Heart left ventricle (tissue), 13 donors: ENCODE results near the gene PRMT3.

Experiments
- POLR2A ChIP-seq, 2 donors: fragments of 450-650 bp; IDR thresholded peaks; one replicate each; pipeline ENCODE4 v1.6.1; 2017; ENCODE audit warnings: antibody characterized with exemption in 2 of 2, mild to moderate bottlenecking in 2 of 2, moderate library complexity in 2 of 2
- TF ChIP-seq, protein P1 (sequence below), 12 donors: fragments of 200-600 bp; sonication (generic) in 4 of 12; IDR thresholded peaks; one replicate each; pipeline versions ENCODE4 v1.5.0 to v1.8.0; 2018 to 2022; ENCODE audit warnings: antibody characterized with exemption in 12 of 12, mild to moderate bottlenecking in 5 of 12
- donor health status: ischemic (EF 13 %, LVEDD 7.1; RV severe dilation, severe dysfunction).
- donor health status: DM: no; HTN: yes; CAD: no.
- donor health status: DM: no; HTN: no; CAD: no.
- donor health status: ischemic (EF 25% LVEDD 6.9; RV normal size, moderate dysfunction).
- donor health status: ischemic (EF 25% LVEDD 5.7; RV mildly dilated, moderate dysfunction).
- donor health status: ischemic (EF 35%, LVEDD 5.7; RV mildly dilated, moderate dysfunction).
- donor health status: nonischemic (EF 11% LVEDD 7.7; RV severe dilation, severe dysfunction).
- donor health status: DM: yes; HTN: yes; CAD: no.
- donor health status: PGD.
- donor health status: ischemic (EF 29% LVEDD 5.4; RV normal size, mild dysfunction).
- donor health status: nonischemic (EF 23%, LVEDD 6.1; RV moderate dilation, normal function).

DNA sequence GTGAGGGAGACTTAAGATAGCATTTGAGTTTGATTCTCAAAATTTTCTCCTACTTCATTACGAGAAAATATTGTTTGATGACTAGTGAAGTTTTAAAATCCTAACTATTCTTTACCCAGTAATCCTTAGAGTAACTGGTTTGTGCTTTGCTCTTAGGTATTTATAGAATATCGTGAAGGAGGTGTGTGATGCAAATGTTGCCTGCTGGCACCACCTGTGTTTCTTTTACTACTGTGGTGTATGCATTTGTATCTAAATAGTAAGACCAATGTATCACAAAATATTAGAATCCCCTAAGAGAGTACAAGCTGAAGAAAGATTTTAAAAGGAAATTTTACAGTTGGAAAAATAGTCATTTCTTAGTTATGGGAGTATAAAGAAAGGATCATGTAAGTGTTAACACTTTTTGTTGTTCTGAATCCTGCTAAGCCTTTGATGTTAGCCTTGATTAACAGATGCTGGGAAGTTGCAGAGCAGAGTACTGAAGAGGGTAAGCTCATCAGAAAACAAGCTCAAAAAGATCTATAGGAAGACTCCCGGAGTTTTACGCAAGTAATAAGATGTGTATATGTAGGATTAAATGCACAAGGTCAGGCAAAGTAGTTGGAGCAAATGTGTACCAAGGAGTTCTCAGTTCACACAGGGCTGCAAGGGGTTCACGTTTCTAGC is 109.7 kb downstream of the PRMT3 start:
- TF ChIP-seq, protein P1, sequence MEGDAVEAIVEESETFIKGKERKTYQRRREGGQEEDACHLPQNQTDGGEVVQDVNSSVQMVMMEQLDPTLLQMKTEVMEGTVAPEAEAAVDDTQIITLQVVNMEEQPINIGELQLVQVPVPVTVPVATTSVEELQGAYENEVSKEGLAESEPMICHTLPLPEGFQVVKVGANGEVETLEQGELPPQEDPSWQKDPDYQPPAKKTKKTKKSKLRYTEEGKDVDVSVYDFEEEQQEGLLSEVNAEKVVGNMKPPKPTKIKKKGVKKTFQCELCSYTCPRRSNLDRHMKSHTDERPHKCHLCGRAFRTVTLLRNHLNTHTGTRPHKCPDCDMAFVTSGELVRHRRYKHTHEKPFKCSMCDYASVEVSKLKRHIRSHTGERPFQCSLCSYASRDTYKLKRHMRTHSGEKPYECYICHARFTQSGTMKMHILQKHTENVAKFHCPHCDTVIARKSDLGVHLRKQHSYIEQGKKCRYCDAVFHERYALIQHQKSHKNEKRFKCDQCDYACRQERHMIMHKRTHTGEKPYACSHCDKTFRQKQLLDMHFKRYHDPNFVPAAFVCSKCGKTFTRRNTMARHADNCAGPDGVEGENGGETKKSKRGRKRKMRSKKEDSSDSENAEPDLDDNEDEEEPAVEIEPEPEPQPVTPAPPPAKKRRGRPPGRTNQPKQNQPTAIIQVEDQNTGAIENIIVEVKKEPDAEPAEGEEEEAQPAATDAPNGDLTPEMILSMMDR (IDR thresholded peaks at IDR 0.05): no peak
- TF ChIP-seq POLR2A (IDR thresholded peaks at IDR 0.05): no peak
